Loucy (cell line): ENCODE measurements around the gene PCGF1.

Experiments used
- CTCF ChIP-seq: fragments of 200-600 bp; sonication (generic); conservative IDR thresholded peaks from 2 replicates; pipeline ENCODE4 v1.5.1; 2014; ENCODE audit warnings: mild to moderate bottlenecking, antibody characterized with exemption, low read length
- EZH2phosphoT487 ChIP-seq: fragments of 200-600 bp; IDR thresholded peaks from 2 replicates; pipeline ENCODE4 v1.6.1; 2018; ENCODE audit warnings: antibody characterized with exemption, mild to moderate bottlenecking, moderate library complexity, borderline replicate concordance

- TF ChIP-seq CTCF (no peak), EZH2phosphoT487 (no peak)
Measured at GRCh38 chr2:74546004-74546403, 38.5 kb upstream of the PCGF1 start.
